Astrocyte of the spinal cord (primary cell): ENCODE measurements around the gene ACRV1.

ENCODE experiments used
- DNase-seq: peaks from one replicate; pipeline ENCODE4 v3.0.0; 2011; ENCODE audit warnings: low read depth, low spot score
- H3K4me3 ChIP-seq: 2 replicates; pipeline ENCODE4 v1.5.1; 2011; ENCODE audit warnings: low read depth, mild to moderate bottlenecking, low read length, moderate library complexity
- CTCF ChIP-seq: IDR thresholded peaks from 2 replicates; pipeline ENCODE4 v1.5.1; 2012; ENCODE audit warnings: low read depth, mild to moderate bottlenecking, low read length, inconsistent platforms
- in situ Hi-C: cut with HindIII; loops from 2 replicates; pipeline ENCODE4 v1.10.0; 2017; ENCODE audit warnings: low sequenced_read_pairs

Gene ACRV1

GRCh38 chr11:125623064-125623463 is 57.6 kb downstream of the ACRV1 start:
- H3K4me3 ChIP-seq: no peak overlapping the region
- in situ Hi-C loops: no loop called here
- TF ChIP-seq CTCF: no peak
- DNase-seq: no peak

- H3K4me3 ChIP-seq: no peak overlapping the region
- DNase-seq: peak; percentile 40
- in situ Hi-C loops: no loop called here
- no peak for TF ChIP-seq CTCF
These were observed 58.7 kb downstream of the ACRV1 start for GRCh38 chr11:125621995-125622394.
